ENCODE results near the gene MAB21L3.

The MAB21L3 gene

GRCh38 chr1:116165572-116165971 lies 54.4 kb downstream of the MAB21L3 start:
- Histone ChIP-seq H3F3A (ENCODE audit: insufficient read depth) (no peaks in the 10 kb centered on the region), H3K79me2 (ENCODE audit: insufficient read depth, low read length) (no peaks in the 10 kb centered on the region), H3K9me2 (replicated peaks; ENCODE audit: insufficient read depth, low read length) (no peaks in the 10 kb centered on the region), H3K27me3 (ENCODE audit: low read length) (no peaks in the 10 kb centered on the region), H3K9me3 (ENCODE audit: insufficient read depth, low read length) (no peaks in the 10 kb centered on the region), H3K4me2 (ENCODE audit: low read depth, low read length, poor library complexity, severe bottlenecking) (no peak overlapping the region), H3K36me3 (ENCODE audit: low read length) (no peaks in the 10 kb centered on the region), H3K9ac (ENCODE audit: low read length) (no peak overlapping the region), H4K20me1 (ENCODE audit: low read depth, low read length) (no peaks in the 10 kb centered on the region), H3K27ac (ENCODE audit: low read depth, low read length) (no peak overlapping the region), H2AFZ (ENCODE audit: low read depth, low read length, severe bottlenecking) (no peak overlapping the region), H3K4me3 (ENCODE audit: insufficient read depth, low read length, poor library complexity, severe bottlenecking) (no peak overlapping the region)
- TF ChIP-seq CTCF (IDR thresholded peaks at IDR 0.05; ENCODE audit: insufficient read depth, low read length, poor library complexity, severe bottlenecking) (no peak), EZH2phosphoT487 (conservative IDR thresholded peaks at IDR 0.05; ENCODE audit: low read length) (no peak)

- Histone ChIP-seq H3K9me3 (ENCODE audit: insufficient read depth, low read length) (no peaks in the 10 kb centered on the region), H3K9me2 (replicated peaks; ENCODE audit: insufficient read depth, low read length) (no peaks in the 10 kb centered on the region), H3F3A (ENCODE audit: insufficient read depth) (no peaks in the 10 kb centered on the region), H4K20me1 (ENCODE audit: low read depth, low read length) (no peaks in the 10 kb centered on the region), H3K36me3 (ENCODE audit: low read length) (no peaks in the 10 kb centered on the region), H3K27ac (ENCODE audit: low read depth, low read length) (no peak overlapping the region), H3K4me3 (ENCODE audit: insufficient read depth, low read length, poor library complexity, severe bottlenecking) (no peak overlapping the region), H3K27me3 (ENCODE audit: low read length) (no peaks in the 10 kb centered on the region), H3K4me2 (ENCODE audit: low read depth, low read length, poor library complexity, severe bottlenecking) (no peak overlapping the region), H3K79me2 (ENCODE audit: insufficient read depth, low read length) (no peaks in the 10 kb centered on the region), H2AFZ (ENCODE audit: low read depth, low read length, severe bottlenecking) (no peak overlapping the region), H3K9ac (ENCODE audit: low read length) (no peak overlapping the region)
- TF ChIP-seq CTCF (IDR thresholded peaks at IDR 0.05; ENCODE audit: insufficient read depth, low read length, poor library complexity, severe bottlenecking): no peak
- TF ChIP-seq EZH2phosphoT487 (conservative IDR thresholded peaks at IDR 0.05; ENCODE audit: low read length): no peak
Observed at GRCh38 chr1:116166011-116166571, 54.9 kb downstream of the MAB21L3 start.

DNA sequence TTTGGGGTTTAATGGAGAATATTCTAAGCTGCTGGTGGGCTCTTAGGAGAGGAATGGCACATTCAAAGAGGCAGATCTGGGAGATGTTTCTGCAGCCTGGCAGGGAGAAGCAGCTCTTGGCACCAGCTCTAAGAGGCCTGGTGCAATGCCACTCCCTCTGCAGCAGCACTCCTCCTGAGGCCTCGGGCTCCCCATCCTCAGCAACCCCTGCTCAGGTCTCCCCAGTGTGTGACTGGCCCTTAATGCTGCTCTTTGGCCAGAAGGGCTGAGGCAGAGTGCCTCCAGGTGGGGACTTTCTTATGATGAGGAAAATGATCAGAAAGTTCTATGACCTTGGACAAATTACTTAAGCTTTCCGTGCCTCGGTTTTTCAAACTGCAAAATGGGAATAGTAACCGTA lies 55.5 kb downstream of the MAB21L3 start:
- Histone ChIP-seq H3K9me2 (replicated peaks; ENCODE audit: insufficient read depth, low read length) (no peaks in the 10 kb centered on the region), H3K27me3 (ENCODE audit: low read length) (no peaks in the 10 kb centered on the region), H3K36me3 (ENCODE audit: low read length) (no peaks in the 10 kb centered on the region), H3K27ac (ENCODE audit: low read depth, low read length) (no peak overlapping the region), H3F3A (ENCODE audit: insufficient read depth) (no peaks in the 10 kb centered on the region), H2AFZ (ENCODE audit: low read depth, low read length, severe bottlenecking) (no peak overlapping the region), H3K4me2 (ENCODE audit: low read depth, low read length, poor library complexity, severe bottlenecking) (no peak overlapping the region), H3K4me3 (ENCODE audit: insufficient read depth, low read length, poor library complexity, severe bottlenecking) (no peak overlapping the region), H4K20me1 (ENCODE audit: low read depth, low read length) (no peaks in the 10 kb centered on the region), H3K9me3 (ENCODE audit: insufficient read depth, low read length) (no peaks in the 10 kb centered on the region), H3K9ac (ENCODE audit: low read length) (no peak overlapping the region), H3K79me2 (ENCODE audit: insufficient read depth, low read length) (no peaks in the 10 kb centered on the region)
- no peak for TF ChIP-seq EZH2phosphoT487 (conservative IDR thresholded peaks at IDR 0.05; ENCODE audit: low read length)
- no peak for TF ChIP-seq CTCF (IDR thresholded peaks at IDR 0.05; ENCODE audit: insufficient read depth, low read length, poor library complexity, severe bottlenecking)

All from SU-DHL-6 (cell line).